Stimulated activated CD4-positive, alpha-beta T cell treated with anti-CD3 and anti-CD28 coated beads, Interleukin-12 subunit alpha, Interleukin-12 subunit beta, amount 100 ng/mL, for 48 hours (primary cell): ENCODE results near the gene SMC5.
"Not testable (repeated sequence)": the region's sequence is repeated elsewhere in the genome, so short reads cannot be mapped to it uniquely, and the experiment has no call there.

Experiments
- DNase-seq, 3 donors: peaks; one replicate each; pipeline ENCODE4 v3.0.0-alpha.2; 2020; ENCODE audit warnings: low read depth in 2 of 3, low spot score in 1 of 3

SMC5 gene

GRCh38 chr9:70262948-70263347 lies 4.2 kb downstream of the SMC5 start:
- DNase-seq: peak in 1 of 3 donors; percentile 10

GRCh38 chr9:70263421-70263820 lies 4.6 kb downstream of the SMC5 start:
- no peak for DNase-seq

GRCh38 chr9:70278305-70278704 lies 19.5 kb downstream of the SMC5 start:
- DNase-seq: no peak

- no peak for DNase-seq
Measured at GRCh38 chr9:70283848-70284247, 25.1 kb downstream of the SMC5 start.

- DNase-seq: no peak
Measured at GRCh38 chr9:70285246-70285645, 26.5 kb downstream of the SMC5 start.

- DNase-seq: no peak
Measured at GRCh38 chr9:70285981-70286598, 27.3 kb downstream of the SMC5 start.

GRCh38 chr9:70290626-70291025 lies 31.8 kb downstream of the SMC5 start:
- no peak for DNase-seq

GRCh38 chr9:70291446-70291845 lies 32.7 kb downstream of the SMC5 start:
- DNase-seq: no peak

GRCh38 chr9:70292253-70292652 lies 33.5 kb downstream of the SMC5 start:
- no peak for DNase-seq

GRCh38 chr9:70293214-70293613 lies 34.4 kb downstream of the SMC5 start:
- DNase-seq: no peak

GRCh38 chr9:70297141-70297540 lies 38.4 kb downstream of the SMC5 start:
- no peak for DNase-seq

GRCh38 chr9:70298245-70298771 lies 39.5 kb downstream of the SMC5 start:
- no peak for DNase-seq

- DNase-seq: no peak
Measured at GRCh38 chr9:70303268-70303667, 44.5 kb downstream of the SMC5 start.

GRCh38 chr9:70304810-70305209 lies 46.0 kb downstream of the SMC5 start:
- DNase-seq: no peak

GRCh38 chr9:70315389-70315788 lies 56.6 kb downstream of the SMC5 start:
- DNase-seq: no peak

GRCh38 chr9:70318002-70318401 lies 59.2 kb downstream of the SMC5 start:
- DNase-seq: no peak

GRCh38 chr9:70322096-70322495 lies 63.3 kb downstream of the SMC5 start:
- DNase-seq: no peak

- DNase-seq: no peak
Measured at GRCh38 chr9:70324963-70325362, 66.2 kb downstream of the SMC5 start.

- DNase-seq: not testable (repeated sequence)
Measured at GRCh38 chr9:70328625-70329024, 69.8 kb downstream of the SMC5 start.

- no peak for DNase-seq
Measured at GRCh38 chr9:70340572-70340971, 81.8 kb downstream of the SMC5 start.

- no peak for DNase-seq
Measured at GRCh38 chr9:70347046-70347445, 88.3 kb downstream of the SMC5 start.

GRCh38 chr9:70352356-70352755 lies 93.6 kb downstream of the SMC5 start:
- no peak for DNase-seq

- no peak for DNase-seq
Measured at GRCh38 chr9:70352802-70353201, 94.0 kb downstream of the SMC5 start.
